H1 (cell line): ENCODE data around the gene NT5DC3. TPM values are rescaled to one million over a fixed set of nuclear protein-coding genes. Genes with fewer than 3 reads are reported as not detected.

ENCODE experiments used
- CTCF ChIA-PET: fragments of 300-600 bp; sonication (Branson Sonifier 250); formaldehyde crosslinking; loops from one replicate; lab custom pipeline; 2021; ENCODE audit not compliant: partially characterized antibody; lab: Charles Lee
- POLR2A ChIA-PET: fragments of 300-600 bp; sonication (Branson Sonifier 250); formaldehyde crosslinking; loops from one replicate; lab custom pipeline; 2021; ENCODE audit warnings: inconsistent platforms; ENCODE audit not compliant: partially characterized antibody; lab: Charles Lee
- DNase-seq, 2 experiments: peaks; one replicate each; pipeline versions ENCODE4 v3.0.0 to v3.0.0-alpha.2; 2010 to 2022; ENCODE audit warnings: low spot score in 2 of 2, low read depth in 1 of 2, mixed read lengths in 1 of 2
- FAIRE-seq: peaks from 2 replicates; lab custom pipeline; 2011; peaks lifted over from hg19 to GRCh38; lab: Jason Lieb, UNC
- H2AFZ ChIP-seq: 2 replicates; pipeline ENCODE4 v1.8.1; 2012; ENCODE audit warnings: low read length, inconsistent platforms
- H2AK5ac ChIP-seq: 2 replicates; pipeline ENCODE4 v1.6.1; 2013; ENCODE audit warnings: low read depth, low read length
- H2BK120ac ChIP-seq: replicated peaks from 2 replicates; pipeline ENCODE3; 2013; ENCODE audit warnings: low read depth, low read length, inconsistent platforms
- H2BK12ac ChIP-seq: 2 replicates; pipeline ENCODE4 v1.6.1; 2013; ENCODE audit warnings: low read depth, low read length
- H2BK15ac ChIP-seq: 2 replicates; pipeline ENCODE4 v1.6.1; 2013; ENCODE audit warnings: low read length
- H2BK20ac ChIP-seq: 2 replicates; pipeline ENCODE4 v1.6.1; 2013; ENCODE audit warnings: low read length
- H2BK5ac ChIP-seq: 2 replicates; pipeline ENCODE4 v1.6.1; 2013; ENCODE audit warnings: low read depth, low read length
- H3K14ac ChIP-seq: 2 replicates; pipeline ENCODE4 v1.6.1; 2013; ENCODE audit warnings: inconsistent platforms; ENCODE audit not compliant: insufficient read length
- H3K18ac ChIP-seq: 2 replicates; pipeline ENCODE4 v1.6.1; 2013; ENCODE audit warnings: low read length; ENCODE audit errors: extremely low read depth
- H3K23ac ChIP-seq: 2 replicates; pipeline ENCODE4 v1.6.1; 2013; ENCODE audit warnings: inconsistent platforms; ENCODE audit not compliant: insufficient read length
- H3K23me2 ChIP-seq: 2 replicates; pipeline ENCODE4 v1.6.1; 2013; ENCODE audit warnings: low read depth, low read length
- H3K27ac ChIP-seq: 2 replicates; pipeline ENCODE4 v1.6.1; 2011; ENCODE audit warnings: low read depth, low read length, inconsistent platforms
- H3K27me3 ChIP-seq, 4 experiments: replicated peaks in 1 of 4; 1 replicate in 1 of 4; 2 replicates in 3 of 4; pipeline versions ENCODE4 v1.6.1 to v1.8.1; 2011 to 2013; ENCODE audit warnings: low read length in 3 of 4, mild to moderate bottlenecking in 3 of 4, inconsistent platforms in 2 of 4, mixed read lengths in 2 of 4, moderate library complexity in 1 of 4; ENCODE audit not compliant: control insufficient read depth in 3 of 4, insufficient read depth in 3 of 4; ENCODE audit errors: extremely low read depth in 1 of 4
- H3K36me3 ChIP-seq, 4 experiments: 2 replicates each; pipeline versions ENCODE4 v1.6.1 to v1.8.1; 2011 to 2013; ENCODE audit warnings: mild to moderate bottlenecking in 4 of 4, low read length in 3 of 4, moderate library complexity in 2 of 4, control low read depth in 1 of 4, inconsistent platforms in 1 of 4; ENCODE audit not compliant: insufficient read depth in 4 of 4, control insufficient read depth in 2 of 4
- H3K4ac ChIP-seq: replicated peaks from 2 replicates; pipeline ENCODE3; 2013; ENCODE audit warnings: low read length, low read depth, mixed read lengths, inconsistent platforms; ENCODE audit not compliant: insufficient read length
- H3K4me1 ChIP-seq, 4 experiments: replicated peaks in 1 of 4; 1 replicate in 1 of 4; 2 replicates in 3 of 4; pipeline versions ENCODE4 v1.6.1 to v1.8.1; 2011 to 2013; ENCODE audit warnings: low read length in 3 of 4, inconsistent platforms in 2 of 4, mixed read lengths in 1 of 4; ENCODE audit not compliant: insufficient read depth in 4 of 4, control insufficient read depth in 3 of 4
- H3K4me2 ChIP-seq, 2 experiments: 2 replicates each; pipeline versions ENCODE4 v1.6.1 to v1.8.1; 2011 to 2013; ENCODE audit warnings: low read depth in 2 of 2, low read length in 2 of 2, control low read depth in 1 of 2, inconsistent platforms in 1 of 2, mild to moderate bottlenecking in 1 of 2; ENCODE audit not compliant: insufficient read depth in 1 of 2
- H3K4me3 ChIP-seq, 4 experiments: fragments of 200-600, 300-600 bp in 1 of 4; sonication (generic), shearing (Covaris generic), sonication (Bioruptor Twin) in 1 of 4; 2 replicates each; pipeline versions ENCODE4 v1.5.1 to v1.8.1; 2011 to 2016; ENCODE audit warnings: low read length in 4 of 4, low read depth in 3 of 4, control low read depth in 2 of 4, inconsistent platforms in 2 of 4, mild to moderate bottlenecking in 2 of 4, mixed read lengths in 1 of 4, moderate library complexity in 1 of 4; ENCODE audit not compliant: insufficient read depth in 2 of 4; ENCODE audit errors: extremely low read depth in 1 of 4
- H3K56ac ChIP-seq: replicated peaks from 2 replicates; pipeline ENCODE3; 2013; ENCODE audit warnings: low read depth, mild to moderate bottlenecking, mixed read lengths, low read length, inconsistent platforms; ENCODE audit not compliant: insufficient read length
- H3K79me1 ChIP-seq: 2 replicates; pipeline ENCODE4 v1.6.1; 2013; ENCODE audit warnings: low read depth, low read length, control low read depth
- H3K79me2 ChIP-seq, 2 experiments: 2 replicates each; pipeline versions ENCODE4 v1.6.1 to v1.8.1; 2012 to 2013; ENCODE audit warnings: low read length in 2 of 2, mild to moderate bottlenecking in 2 of 2, inconsistent platforms in 1 of 2; ENCODE audit not compliant: insufficient read depth in 2 of 2, control insufficient read depth in 1 of 2
- H3K9ac ChIP-seq, 4 experiments: replicated peaks in 1 of 4; 1 replicate in 1 of 4; 2 replicates in 3 of 4; pipeline versions ENCODE4 v1.6.1 to v1.8.1; 2011 to 2013; ENCODE audit warnings: low read depth in 3 of 4, low read length in 3 of 4, control low read depth in 2 of 4, mild to moderate bottlenecking in 2 of 4, moderate library complexity in 2 of 4, inconsistent platforms in 1 of 4; ENCODE audit errors: extremely low read depth in 1 of 4
- H3K9me3 ChIP-seq, 2 experiments: 2 replicates each; pipeline versions ENCODE4 v1.6.1 to v1.8.1; 2012 to 2013; ENCODE audit warnings: mild to moderate bottlenecking in 2 of 2, moderate library complexity in 2 of 2, control low read depth in 1 of 2, inconsistent platforms in 1 of 2, low read depth in 1 of 2, low read length in 1 of 2, mixed read lengths in 1 of 2; ENCODE audit not compliant: insufficient read depth in 2 of 2
- H4K20me1 ChIP-seq, 2 experiments: replicated peaks in 1 of 2; 2 replicates each; pipeline versions ENCODE3 to v1.8.1; 2011 to 2013; ENCODE audit warnings: inconsistent platforms in 2 of 2, low read length in 2 of 2, mild to moderate bottlenecking in 1 of 2; ENCODE audit not compliant: insufficient read depth in 2 of 2, control insufficient read depth in 1 of 2
- H4K5ac ChIP-seq: 2 replicates; pipeline ENCODE4 v1.6.1; 2013; ENCODE audit warnings: low read length, low read depth, mixed read lengths, inconsistent platforms; ENCODE audit not compliant: insufficient read length
- H4K8ac ChIP-seq: 2 replicates; pipeline ENCODE4 v1.8.0; 2013; ENCODE audit warnings: mild to moderate bottlenecking, moderate library complexity, low read length, inconsistent platforms; ENCODE audit not compliant: insufficient read depth; ENCODE audit errors: extremely low read depth
- H4K91ac ChIP-seq: replicated peaks from 2 replicates; pipeline ENCODE3; 2013; ENCODE audit warnings: low read length, mixed read lengths, inconsistent platforms; ENCODE audit not compliant: insufficient read length
- CEBPB ChIP-seq: IDR thresholded peaks from 2 replicates; pipeline ENCODE4 v1.6.1; 2012; ENCODE audit warnings: low read depth, low read length
- GABPA ChIP-seq: IDR thresholded peaks from 2 replicates; pipeline ENCODE4 v1.6.1; 2011; ENCODE audit warnings: mild to moderate bottlenecking, low read length, moderate library complexity, borderline replicate concordance; ENCODE audit not compliant: insufficient read depth
- WGBS, 2 experiments: shearing (Covaris generic) in 1 of 2; methylation state at CpG; one replicate each; pipeline versions ENCODE4 v1.1.6 to v1.1.7; 2013 to 2015; ENCODE audit warnings: low lambda C conversion rate in 2 of 2, mixed read lengths in 2 of 2, inconsistent platforms in 1 of 2, low coverage in 1 of 2, missing lambda C conversion rate in 1 of 2; ENCODE audit not compliant: insufficient replicate concordance in 2 of 2, insufficient coverage in 1 of 2, insufficient read length in 1 of 2; ENCODE audit errors: extremely low coverage in 1 of 2, missing lambda C conversion rate in 1 of 2; 5-methylcytosine and 5-hydroxymethylcytosine counted together
- polyA plus RNA-seq, 7 experiments: library from polyadenylated mRNA; depleted of rRNA in 3 of 7; stranded (reverse) in 5 of 7; unstranded in 2 of 7; fragments of >200 nt in 5 of 7; fragments of 200-250 nt in 2 of 7; gene quantifications; 1 replicate in 5 of 7; 2 replicates in 1 of 7; 4 replicates in 1 of 7; pipeline versions ENCODE4 v1.2.1 to v1.2.3, GENCODE V29; 2011 to 2013; ENCODE audit warnings: missing spikeins in 2 of 7, mixed read lengths in 2 of 7
- total RNA-seq: library from RNA; stranded (reverse); fragmentation: NEBNext Ultra II Directional; extraction: Animal tissue kit (Norgen Biotek cat#: 25700); gene quantifications from 2 replicates; pipeline ENCODE4 v1.2.1, GENCODE V29; 2021

NT5DC3 gene
- total and polyA plus RNA-seq, 2 of the 8 experiments (the other 6 are each of a cell fraction or from before 2014, with no cell fraction given): 5.4 to 14.8 TPM

DNA sequence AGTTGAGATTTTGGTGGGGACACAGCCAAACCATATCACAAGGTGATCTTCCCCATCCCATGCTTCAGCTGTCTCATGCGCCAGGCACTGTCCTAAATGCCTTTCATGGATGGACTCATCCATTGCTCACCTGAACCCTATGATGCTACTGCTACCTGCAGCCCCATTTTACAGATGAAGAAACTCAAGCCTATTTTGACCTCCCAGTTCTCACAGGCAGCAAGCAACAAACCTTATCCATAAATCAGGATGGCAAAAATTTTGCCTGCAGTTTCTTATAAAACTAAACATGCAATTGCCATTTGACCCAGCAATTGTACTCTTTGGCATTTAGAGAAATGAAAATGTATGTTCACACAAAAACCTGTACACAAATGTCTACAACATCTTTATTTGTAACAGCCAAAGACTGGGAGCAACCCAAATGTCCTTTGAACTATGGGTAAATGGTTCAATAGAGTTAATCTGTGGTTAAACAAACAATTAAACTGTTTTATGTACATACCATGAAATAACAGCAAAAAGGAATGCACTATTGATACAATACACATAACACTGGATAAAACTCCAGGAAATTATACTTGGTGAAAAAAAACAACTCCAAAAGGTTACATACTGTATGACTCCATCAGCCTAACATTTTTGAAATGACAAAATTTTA, 2.6 kb downstream of the NT5DC3 start:
- Histone ChIP-seq H3K4me3 (no peak overlapping the region), H3K27ac (no peak overlapping the region), H4K91ac (no peak overlapping the region), H2AK5ac (no peak overlapping the region), H2BK15ac (no peak overlapping the region), H3K79me2 (peaks cover 0 to 57% of the 10 kb centered on the region in 2 experiments), H3K36me3 (no peaks in the 10 kb centered on the region), H4K8ac (no peak overlapping the region), H3K23ac (no peak overlapping the region), H3K27me3 (peaks cover 0 to 6% (median 2%) of the 10 kb centered on the region in 4 experiments; a peak in 6 of 7 replicates), H2BK5ac (no peak overlapping the region), H3K14ac (no peak overlapping the region), H2BK12ac (no peak overlapping the region), H3K56ac (no peak overlapping the region), H3K23me2 (peaks cover 11% of the 10 kb centered on the region; the same call in 1 of the 2 replicates), H3K79me1 (peaks cover 9% of the 10 kb centered on the region), H3K9ac (no peak overlapping the region), H4K5ac (no peak overlapping the region), H3K4me2 (no peak overlapping the region), H2BK120ac (no peak overlapping the region), H3K4ac (no peak overlapping the region), H3K4me1 (peaks cover 0 to 3% (median 1%) of the 10 kb centered on the region in 4 experiments; a peak in 1 of 7 replicates), H3K9me3 (no peaks in the 10 kb centered on the region), H3K18ac (no peak overlapping the region), H2BK20ac (no peak overlapping the region), H4K20me1 (peaks cover 0 to 10% of the 10 kb centered on the region in 2 experiments), H2AFZ (no peak overlapping the region)
- CTCF ChIA-PET: interaction anchor here (1.4 kb wide), 1 partner anchor 205 kb away, joined by 3 read pairs; no protein-coding TSS in a partner anchor
- FAIRE-seq (no peak), DNase-seq (no peak)
- POLR2A ChIA-PET: no interaction called here
- WGBS, 2 experiments: 73% methylated on average over 1 of the region's 1 CpG; no CpG with 5 or more reads in 1 of the 2 experiments
- no peak for TF ChIP-seq CEBPB
- no peak for TF ChIP-seq GABPA
